ENCODE data around the gene ANKRD9.

DNA sequence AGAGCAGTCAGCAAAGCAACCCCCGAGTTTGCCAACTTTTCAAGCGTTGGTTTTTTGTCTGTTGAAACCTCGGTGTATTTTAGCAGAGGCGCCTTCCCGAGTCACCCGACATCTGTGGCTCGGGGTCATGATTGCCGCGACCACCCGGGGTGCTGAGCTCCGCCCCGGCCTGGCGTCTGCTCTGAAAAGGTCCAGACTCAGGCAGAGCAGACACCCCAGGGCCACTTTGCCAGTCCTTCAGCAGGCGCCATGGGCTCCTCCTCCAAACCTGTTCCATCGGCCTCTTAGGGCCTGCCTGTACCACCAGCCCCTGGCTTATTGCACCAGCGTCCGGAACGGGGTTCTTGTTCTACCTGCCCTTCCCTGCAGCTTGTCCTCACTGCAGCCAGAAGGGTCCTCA is 19.1 kb downstream of the ANKRD9 start:
- TF ChIP-seq, protein P1, sequence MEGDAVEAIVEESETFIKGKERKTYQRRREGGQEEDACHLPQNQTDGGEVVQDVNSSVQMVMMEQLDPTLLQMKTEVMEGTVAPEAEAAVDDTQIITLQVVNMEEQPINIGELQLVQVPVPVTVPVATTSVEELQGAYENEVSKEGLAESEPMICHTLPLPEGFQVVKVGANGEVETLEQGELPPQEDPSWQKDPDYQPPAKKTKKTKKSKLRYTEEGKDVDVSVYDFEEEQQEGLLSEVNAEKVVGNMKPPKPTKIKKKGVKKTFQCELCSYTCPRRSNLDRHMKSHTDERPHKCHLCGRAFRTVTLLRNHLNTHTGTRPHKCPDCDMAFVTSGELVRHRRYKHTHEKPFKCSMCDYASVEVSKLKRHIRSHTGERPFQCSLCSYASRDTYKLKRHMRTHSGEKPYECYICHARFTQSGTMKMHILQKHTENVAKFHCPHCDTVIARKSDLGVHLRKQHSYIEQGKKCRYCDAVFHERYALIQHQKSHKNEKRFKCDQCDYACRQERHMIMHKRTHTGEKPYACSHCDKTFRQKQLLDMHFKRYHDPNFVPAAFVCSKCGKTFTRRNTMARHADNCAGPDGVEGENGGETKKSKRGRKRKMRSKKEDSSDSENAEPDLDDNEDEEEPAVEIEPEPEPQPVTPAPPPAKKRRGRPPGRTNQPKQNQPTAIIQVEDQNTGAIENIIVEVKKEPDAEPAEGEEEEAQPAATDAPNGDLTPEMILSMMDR (IDR thresholded peaks at IDR 0.05; ENCODE audit: insufficient read depth, low read length, poor library complexity, severe bottlenecking): no peak
- no peak for TF ChIP-seq EZH2phosphoT487 (conservative IDR thresholded peaks at IDR 0.05; ENCODE audit: low read length)

All from SU-DHL-6 (cell line).